LNCaP clone FGC (cell line): ENCODE data around the gene MT4.
"Not testable (repeated sequence)": the region's sequence is repeated elsewhere in the genome, so short reads cannot be mapped to it uniquely, and the experiment has no call there.

Experiments
- DNase-seq: peaks from one replicate; pipeline ENCODE4 v3.0.0-alpha.2; 2011; ENCODE audit warnings: low read depth
- H3K4me3 ChIP-seq: 2 replicates; pipeline ENCODE4 v1.5.1; 2011; ENCODE audit warnings: mild to moderate bottlenecking, low read depth, low read length, control low read depth
- CTCF ChIP-seq: IDR thresholded peaks from 2 replicates; pipeline ENCODE4 v1.5.1; 2012; ENCODE audit warnings: mild to moderate bottlenecking; ENCODE audit not compliant: control insufficient read depth, insufficient read depth; ENCODE audit errors: extremely low read depth

Gene MT4

GRCh38 chr16:56576585-56577299 lies 11.9 kb downstream of the MT4 start:
- TF ChIP-seq CTCF, result peak; percentile 62
- no peak overlapping the region for H3K4me3 ChIP-seq
- DNase-seq, result peak; percentile 34

DNA sequence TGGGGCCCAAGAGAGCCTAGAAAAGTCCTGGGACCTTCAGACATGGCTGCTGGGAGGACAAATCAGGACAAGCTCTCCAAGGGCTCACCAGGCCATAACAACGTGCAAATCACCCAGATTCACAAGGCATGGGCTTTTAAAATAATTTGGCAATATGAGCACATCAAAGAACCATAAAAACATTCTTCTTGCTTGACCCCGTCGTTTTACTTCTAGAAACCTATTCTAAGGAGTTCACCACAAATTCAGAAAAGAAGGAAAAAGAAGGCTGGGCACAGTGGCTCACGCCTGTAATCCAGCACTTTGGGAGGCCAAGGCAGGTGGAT lies 12.4 kb downstream of the MT4 start:
- no peak for DNase-seq
- TF ChIP-seq CTCF, result no peak
- H3K4me3 ChIP-seq, result no peak overlapping the region

GRCh38 chr16:56580391-56581048 lies 15.6 kb downstream of the MT4 start:
- H3K4me3 ChIP-seq, result no peak overlapping the region
- no peak for TF ChIP-seq CTCF
- no peak for DNase-seq

DNA sequence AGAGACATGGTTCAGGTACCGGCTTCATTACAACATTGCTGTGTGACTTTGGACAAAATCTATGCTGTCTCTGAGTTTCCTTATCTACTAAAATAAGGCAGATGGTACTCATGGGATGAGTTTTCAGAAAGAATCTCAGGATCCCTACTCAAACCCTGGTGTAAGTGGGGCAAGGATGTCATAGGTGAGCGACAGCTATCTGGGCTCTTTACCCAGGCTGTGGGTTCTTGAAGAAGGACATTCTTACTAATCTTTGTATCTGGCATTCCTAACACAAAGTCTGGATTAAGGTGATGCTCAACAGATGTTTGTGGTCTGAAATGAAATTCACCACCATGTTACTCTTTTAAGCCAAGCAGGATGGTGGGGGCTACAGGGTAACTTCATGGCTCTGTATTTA lies 18.0 kb downstream of the MT4 start:
- DNase-seq, H3K4me3 ChIP-seq: not testable (repeated sequence)

DNA sequence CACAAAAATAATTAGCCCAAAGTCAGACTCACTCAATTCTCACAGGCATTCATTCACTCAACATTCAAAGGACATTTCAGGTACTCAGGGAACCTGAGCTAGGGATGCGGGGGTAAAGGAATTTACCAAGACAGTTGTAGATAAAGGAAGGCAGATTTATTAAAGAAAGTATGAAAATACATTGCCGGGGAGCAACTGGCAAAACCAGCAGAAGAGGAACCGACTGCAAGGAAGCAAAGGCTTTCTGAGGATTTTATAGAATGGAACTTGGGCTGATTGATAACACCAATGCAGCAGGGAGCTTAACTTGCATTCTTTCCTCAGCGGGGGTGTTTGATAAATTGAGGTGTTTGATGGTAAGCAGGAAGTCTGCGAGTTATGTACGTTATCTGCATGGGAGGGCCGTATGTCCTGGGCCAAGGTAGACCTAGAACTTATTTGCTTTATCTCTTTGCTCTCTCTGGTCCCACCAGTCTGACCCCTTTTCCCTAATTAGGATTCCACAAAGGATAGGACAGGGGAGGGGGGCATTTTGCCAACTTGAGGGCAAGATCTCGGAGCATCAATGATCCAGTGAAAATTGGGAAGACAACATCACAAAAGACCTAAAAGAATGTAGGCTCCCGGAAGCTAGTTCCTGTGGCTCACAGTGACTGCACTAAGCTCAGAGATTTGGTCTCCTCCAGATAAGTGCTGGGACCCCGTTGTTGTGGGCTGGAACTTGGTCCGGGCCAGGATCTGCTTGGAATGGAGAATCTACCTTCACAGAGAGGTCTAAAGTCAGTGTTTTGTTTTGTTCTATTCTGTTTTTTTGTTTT lies 18.7 kb downstream of the MT4 start:
- DNase-seq, result no peak
- no peak for TF ChIP-seq CTCF
- H3K4me3 ChIP-seq, result no peak overlapping the region

- no peak for TF ChIP-seq CTCF
- DNase-seq, result no peak
- H3K4me3 ChIP-seq, result no peak overlapping the region
Observed at GRCh38 chr16:56584276-56584675, 19.4 kb downstream of the MT4 start.

DNA sequence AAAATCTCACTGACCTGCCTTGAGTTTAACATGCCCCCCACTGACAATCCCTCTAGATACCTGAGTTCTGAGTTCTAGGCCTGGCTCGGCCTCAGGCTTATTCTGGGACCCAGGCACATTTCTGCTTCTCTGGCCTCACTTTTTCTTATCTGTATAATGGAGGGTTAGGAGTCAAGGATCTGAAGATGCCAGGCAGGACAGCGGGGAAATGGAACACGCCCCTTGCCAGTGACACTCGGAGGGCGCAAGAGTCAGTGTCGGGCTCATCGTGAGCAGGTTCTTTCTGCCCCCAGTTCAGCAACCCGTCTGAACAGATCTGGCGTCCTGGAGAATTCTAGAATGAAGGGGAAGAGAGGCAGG lies 23.9 kb downstream of the MT4 start:
- no peak for TF ChIP-seq CTCF
- no peak for DNase-seq
- H3K4me3 ChIP-seq, result peak overlapping the region; percentile 36
